Measurements from ENCODE around the gene ADAT2. TPM values are rescaled to one million over a fixed set of nuclear protein-coding genes. Genes with fewer than 3 reads are reported as not detected.
A peak's percentile ranks its signal among the peaks of the same experiment; 100 is the strongest.

The ADAT2 gene
- total RNA-seq, 1 donor from 2014 or later: 8.1 TPM

GRCh38 chr6:143385636-143386035, 64.9 kb downstream of the ADAT2 start:
- H2AFZ ChIP-seq (ENCODE audit: low read depth, low read length): no peak overlapping the region
- Mint-ChIP-seq H3K9me3 (ENCODE audit: unreplicated experiment) (peaks cover 6% of the 10 kb centered on the region), H3K27me3 (ENCODE audit: low read depth, unreplicated experiment) (peaks cover 1% of the 10 kb centered on the region), H3K36me3 (ENCODE audit: low read depth, unreplicated experiment) (no peaks in the 10 kb centered on the region), H3K4me1 (ENCODE audit: low read depth, unreplicated experiment) (no peaks in the 10 kb centered on the region), H3K27ac (ENCODE audit: unreplicated experiment) (no peak overlapping the region), H3K4me3 (ENCODE audit: unreplicated experiment) (no peak overlapping the region)
- FAIRE-seq (no peak), DNase-seq (ENCODE audit: low read depth) (no peak)
- no peaks in the 10 kb centered on the region for H4K20me1 ChIP-seq (ENCODE audit: insufficient read depth, low read length)
- no peaks in the 10 kb centered on the region for H3K79me2 ChIP-seq (ENCODE audit: insufficient read depth, low read length)
- peaks cover 3% of the 10 kb centered on the region for H3K9me3 ChIP-seq (ENCODE audit: insufficient read depth, low read depth, low read length)
- no peaks in the 10 kb centered on the region for H3K27me3 ChIP-seq (ENCODE audit: insufficient read depth, low read length)
- H3K4me2 ChIP-seq (ENCODE audit: low read length): no peak overlapping the region
- H3K36me3 ChIP-seq (ENCODE audit: insufficient read depth, low read length): no peaks in the 10 kb centered on the region
- no peak for TF ChIP-seq EZH2 (IDR thresholded peaks at IDR 0.05; ENCODE audit: insufficient read depth, low read length)
- no peak for TF ChIP-seq CTCF (IDR thresholded peaks at IDR 0.05; ENCODE audit: insufficient read depth, low read depth, low read length)
- no peak overlapping the region for H3K27ac ChIP-seq (ENCODE audit: low read depth, low read length)
- H3K4me3 ChIP-seq (ENCODE audit: insufficient read depth, low read depth, low read length): no peak overlapping the region
- no peak overlapping the region for H3K9ac ChIP-seq (ENCODE audit: low read length)
- no peaks in the 10 kb centered on the region for H3K4me1 ChIP-seq (ENCODE audit: insufficient read depth, low read length)

DNA sequence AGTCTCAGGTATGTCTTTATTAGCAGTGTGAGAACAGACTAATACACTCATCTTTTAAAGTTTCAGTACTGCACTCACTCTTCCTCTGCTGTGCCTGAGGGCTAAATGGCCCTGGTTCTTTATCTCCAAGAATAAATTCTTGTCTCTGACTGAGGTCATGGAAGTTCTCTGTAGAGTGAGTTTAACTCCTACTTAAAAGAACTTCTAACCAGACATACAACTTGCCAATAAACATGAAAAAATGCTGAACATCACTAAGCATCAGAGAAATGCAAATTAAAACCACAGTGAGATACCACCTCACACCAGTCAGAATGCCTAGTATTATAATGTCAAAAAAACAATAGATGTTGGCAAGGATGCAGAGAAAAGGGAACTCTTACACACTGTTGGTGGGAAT, 73.6 kb downstream of the ADAT2 start:
- no peak overlapping the region for H3K27ac ChIP-seq (ENCODE audit: low read depth, low read length)
- Mint-ChIP-seq H3K36me3 (ENCODE audit: low read depth, unreplicated experiment) (no peaks in the 10 kb centered on the region), H3K9me3 (ENCODE audit: unreplicated experiment) (no peaks in the 10 kb centered on the region), H3K4me1 (ENCODE audit: low read depth, unreplicated experiment) (peaks cover 3% of the 10 kb centered on the region), H3K4me3 (ENCODE audit: unreplicated experiment) (no peak overlapping the region), H3K27me3 (ENCODE audit: low read depth, unreplicated experiment) (peaks cover 3% of the 10 kb centered on the region), H3K27ac (ENCODE audit: unreplicated experiment) (no peak overlapping the region)
- no peak for FAIRE-seq
- H3K36me3 ChIP-seq (ENCODE audit: insufficient read depth, low read length): no peaks in the 10 kb centered on the region
- H3K27me3 ChIP-seq (ENCODE audit: insufficient read depth, low read length): no peaks in the 10 kb centered on the region
- no peak for TF ChIP-seq CTCF (IDR thresholded peaks at IDR 0.05; ENCODE audit: insufficient read depth, low read depth, low read length)
- TF ChIP-seq EZH2 (IDR thresholded peaks at IDR 0.05; ENCODE audit: insufficient read depth, low read length): no peak
- no peaks in the 10 kb centered on the region for H4K20me1 ChIP-seq (ENCODE audit: insufficient read depth, low read length)
- H3K9me3 ChIP-seq (ENCODE audit: insufficient read depth, low read depth, low read length): no peaks in the 10 kb centered on the region
- H3K79me2 ChIP-seq (ENCODE audit: insufficient read depth, low read length): no peaks in the 10 kb centered on the region
- H3K4me2 ChIP-seq (ENCODE audit: low read length): no peak overlapping the region
- no peak overlapping the region for H3K9ac ChIP-seq (ENCODE audit: low read length)
- peak; percentile 60 for DNase-seq (ENCODE audit: low read depth)
- H2AFZ ChIP-seq (ENCODE audit: low read depth, low read length): no peak overlapping the region
- H3K4me1 ChIP-seq (ENCODE audit: insufficient read depth, low read length): no peaks in the 10 kb centered on the region
- no peak overlapping the region for H3K4me3 ChIP-seq (ENCODE audit: insufficient read depth, low read depth, low read length)

- Mint-ChIP-seq H3K27me3 (ENCODE audit: low read depth, unreplicated experiment) (peaks cover 2% of the 10 kb centered on the region), H3K9me3 (ENCODE audit: unreplicated experiment) (no peaks in the 10 kb centered on the region), H3K36me3 (ENCODE audit: low read depth, unreplicated experiment) (no peaks in the 10 kb centered on the region), H3K4me1 (ENCODE audit: low read depth, unreplicated experiment) (peaks cover 3% of the 10 kb centered on the region), H3K4me3 (ENCODE audit: unreplicated experiment) (no peak overlapping the region), H3K27ac (ENCODE audit: unreplicated experiment) (no peak overlapping the region)
- H2AFZ ChIP-seq (ENCODE audit: low read depth, low read length): no peak overlapping the region
- H3K4me3 ChIP-seq (ENCODE audit: insufficient read depth, low read depth, low read length): no peak overlapping the region
- no peaks in the 10 kb centered on the region for H3K4me1 ChIP-seq (ENCODE audit: insufficient read depth, low read length)
- no peak overlapping the region for H3K27ac ChIP-seq (ENCODE audit: low read depth, low read length)
- TF ChIP-seq EZH2 (IDR thresholded peaks at IDR 0.05; ENCODE audit: insufficient read depth, low read length) (no peak), CTCF (IDR thresholded peaks at IDR 0.05; ENCODE audit: insufficient read depth, low read depth, low read length) (no peak)
- H3K4me2 ChIP-seq (ENCODE audit: low read length): no peak overlapping the region
- no peaks in the 10 kb centered on the region for H3K36me3 ChIP-seq (ENCODE audit: insufficient read depth, low read length)
- no peak overlapping the region for H3K9ac ChIP-seq (ENCODE audit: low read length)
- H3K9me3 ChIP-seq (ENCODE audit: insufficient read depth, low read depth, low read length): no peaks in the 10 kb centered on the region
- no peaks in the 10 kb centered on the region for H4K20me1 ChIP-seq (ENCODE audit: insufficient read depth, low read length)
- DNase-seq (ENCODE audit: low read depth) (no peak), FAIRE-seq (no peak)
- H3K79me2 ChIP-seq (ENCODE audit: insufficient read depth, low read length): no peaks in the 10 kb centered on the region
- no peaks in the 10 kb centered on the region for H3K27me3 ChIP-seq (ENCODE audit: insufficient read depth, low read length)
Measured at GRCh38 chr6:143376375-143376774, 74.1 kb downstream of the ADAT2 start.

Measured in astrocyte (in vitro differentiated cells and primary cell).